ENCODE results near the gene SLC6A13. TPM values are rescaled to one million over a fixed set of nuclear protein-coding genes. Genes with fewer than 3 reads are reported as not detected.

Gene SLC6A13
- total and polyA plus RNA-seq, 2 donors (not counting 3 experiments of a cell fraction or from before 2014, with no cell fraction given), result 0.14 TPM; not detected in 1

DNA sequence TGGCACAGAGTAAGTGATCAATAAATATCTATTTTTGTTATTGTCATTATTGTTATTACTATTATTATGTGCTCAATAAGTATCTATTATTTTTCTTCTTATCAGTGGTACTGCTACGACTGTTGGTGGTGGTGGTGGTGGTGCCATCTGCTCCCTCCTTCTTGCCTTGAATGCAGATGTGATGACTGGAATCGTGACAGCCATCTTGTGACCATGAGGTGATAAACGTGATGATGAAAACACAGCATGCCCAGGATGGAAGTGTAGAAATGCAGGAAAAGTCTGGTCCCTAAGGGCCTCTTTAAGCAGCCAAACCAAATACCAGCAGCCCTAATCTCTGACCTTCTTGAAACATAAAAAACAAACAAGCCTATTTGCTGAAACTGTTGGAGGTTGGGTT is 71.1 kb downstream of the SLC6A13 start:
- Histone ChIP-seq H3K79me2 (ENCODE audit: control insufficient read depth, insufficient read depth, low read length) (no peaks in the 10 kb centered on the region), H3K27ac (ENCODE audit: insufficient read depth, low read depth, low read length) (no peak overlapping the region), H3K4me1 (ENCODE audit: control insufficient read depth, extremely low read depth, insufficient read depth, low read length) (peaks cover 2% of the 10 kb centered on the region), H3K4me2 (ENCODE audit: insufficient read depth, low read length) (no peak overlapping the region), H3K36me3 (ENCODE audit: control insufficient read depth in 2 of 2, extremely low read depth in 1 of 2, insufficient read depth in 2 of 2, low read length in 2 of 2) (no peaks in the 10 kb centered on the region), H3K4me3 (replicated peaks in 1 of 3; ENCODE audit: insufficient read depth in 1 of 3, low read depth in 1 of 3, low read length in 3 of 3) (no peak overlapping the region), H3K9me3 (replicated peaks; ENCODE audit: control insufficient read depth, insufficient read depth, low read length) (no peaks in the 10 kb centered on the region), H4K20me1 (replicated peaks; ENCODE audit: control insufficient read depth, extremely low read depth, insufficient read depth, low read length) (no peaks in the 10 kb centered on the region), H2AFZ (ENCODE audit: low read depth, low read length) (no peak overlapping the region), H3K9me1 (replicated peaks; ENCODE audit: control insufficient read depth, extremely low read depth, insufficient read depth, low read length) (no peaks in the 10 kb centered on the region), H3K27me3 (ENCODE audit: control insufficient read depth in 2 of 2, insufficient read depth in 2 of 2, low read length in 2 of 2) (no peaks in the 10 kb centered on the region), H3K9ac (replicated peaks; ENCODE audit: extremely low read depth, insufficient read depth, low read length) (no peak overlapping the region)
- BruUV-seq (replicated peaks), result no TSS peak
- intact Hi-C loops (cut with micrococcal nuclease) (no loop called here), dilution Hi-C loops (cut with MboI; ENCODE audit: extremely low pct_ligation_motif_present, low sequenced_read_pairs) (no loop called here)
- ChIA-PET CTCF (no interaction called here), POLR2A (no interaction called here)
- no peak for TF ChIP-seq GATA2 (IDR thresholded peaks at IDR 0.05; ENCODE audit: insufficient read depth, insufficient read length, low read depth, low read length)
- TF ChIP-seq EZH2 (IDR thresholded peaks at IDR 0.05; ENCODE audit: borderline replicate concordance, low read depth, low read length, severe bottlenecking), result no peak
- TF ChIP-seq JUN (IDR thresholded peaks at IDR 0.05; ENCODE audit: borderline replicate concordance, insufficient read depth, insufficient read length, low read depth), result no peak
- no peak for TF ChIP-seq POLR2A (IDR thresholded peaks at IDR 0.05; ENCODE audit: low read depth, low read length)
- DNase-seq (ENCODE audit: low read depth, low spot score) (no peak), FAIRE-seq (no peak)

DNA sequence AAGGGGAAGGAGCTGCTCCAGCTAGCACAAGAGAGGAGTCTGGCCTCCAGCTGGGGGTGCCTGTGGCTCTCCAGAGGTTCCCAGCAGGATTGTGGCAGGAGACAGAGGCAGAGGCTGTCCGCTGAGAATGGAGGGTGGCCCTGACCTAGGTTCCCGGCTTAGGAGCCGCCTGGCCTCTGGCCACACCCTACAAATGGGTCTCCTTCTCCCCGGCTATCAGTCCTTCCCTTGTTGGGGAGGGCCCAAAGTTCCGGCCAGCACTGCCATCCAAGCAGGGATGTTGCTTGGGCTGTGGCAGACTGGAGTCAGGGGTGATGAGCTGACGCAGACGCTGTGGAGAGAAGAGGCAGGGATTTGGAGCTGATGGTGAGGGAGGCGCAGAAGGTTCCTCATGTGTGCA is 71.8 kb downstream of the SLC6A13 start:
- CTCF ChIA-PET, result interaction anchor here (0.7 kb wide), 1 partner anchor 13 kb away, joined by 3 read pairs; no protein-coding TSS in a partner anchor
- no TSS peak for BruUV-seq (replicated peaks)
- no peak overlapping the region for H3K4me3 ChIP-seq (replicated peaks in 1 of 3; ENCODE audit: insufficient read depth in 1 of 3, low read depth in 1 of 3, low read length in 3 of 3)
- H3K36me3 ChIP-seq (ENCODE audit: control insufficient read depth in 2 of 2, extremely low read depth in 1 of 2, insufficient read depth in 2 of 2, low read length in 2 of 2), result no peaks in the 10 kb centered on the region
- no peak overlapping the region for H3K4me2 ChIP-seq (ENCODE audit: insufficient read depth, low read length)
- H3K4me1 ChIP-seq (ENCODE audit: control insufficient read depth, extremely low read depth, insufficient read depth, low read length), result peaks cover 2% of the 10 kb centered on the region
- no peaks in the 10 kb centered on the region for H3K9me1 ChIP-seq (replicated peaks; ENCODE audit: control insufficient read depth, extremely low read depth, insufficient read depth, low read length)
- no peaks in the 10 kb centered on the region for H3K79me2 ChIP-seq (ENCODE audit: control insufficient read depth, insufficient read depth, low read length)
- dilution Hi-C loops (cut with MboI; ENCODE audit: extremely low pct_ligation_motif_present, low sequenced_read_pairs) (no loop called here), intact Hi-C loops (cut with micrococcal nuclease) (no loop called here)
- TF ChIP-seq EZH2 (IDR thresholded peaks at IDR 0.05; ENCODE audit: borderline replicate concordance, low read depth, low read length, severe bottlenecking) (no peak), FOS (IDR thresholded peaks at IDR 0.05; ENCODE audit: borderline replicate concordance, insufficient read depth, low read length) (no peak), JUN (IDR thresholded peaks at IDR 0.05; ENCODE audit: borderline replicate concordance, insufficient read depth, insufficient read length, low read depth) (no peak), POLR2A (IDR thresholded peaks at IDR 0.05; ENCODE audit: low read depth, low read length) (no peak), POLR2AphosphoS5 (IDR thresholded peaks at IDR 0.05; ENCODE audit: insufficient read depth, low read depth, low read length) (no peak), GATA2 (IDR thresholded peaks at IDR 0.05; ENCODE audit: insufficient read depth, insufficient read length, low read depth, low read length) (no peak), MYC (IDR thresholded peaks at IDR 0.05; ENCODE audit: low read depth, low read length) (no peak)
- TF ChIP-seq, protein P1, sequence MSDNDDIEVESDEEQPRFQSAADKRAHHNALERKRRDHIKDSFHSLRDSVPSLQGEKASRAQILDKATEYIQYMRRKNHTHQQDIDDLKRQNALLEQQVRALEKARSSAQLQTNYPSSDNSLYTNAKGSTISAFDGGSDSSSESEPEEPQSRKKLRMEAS (IDR thresholded peaks at IDR 0.05; ENCODE audit: insufficient read depth, insufficient read length), result no peak
- TF ChIP-seq, protein P2, sequence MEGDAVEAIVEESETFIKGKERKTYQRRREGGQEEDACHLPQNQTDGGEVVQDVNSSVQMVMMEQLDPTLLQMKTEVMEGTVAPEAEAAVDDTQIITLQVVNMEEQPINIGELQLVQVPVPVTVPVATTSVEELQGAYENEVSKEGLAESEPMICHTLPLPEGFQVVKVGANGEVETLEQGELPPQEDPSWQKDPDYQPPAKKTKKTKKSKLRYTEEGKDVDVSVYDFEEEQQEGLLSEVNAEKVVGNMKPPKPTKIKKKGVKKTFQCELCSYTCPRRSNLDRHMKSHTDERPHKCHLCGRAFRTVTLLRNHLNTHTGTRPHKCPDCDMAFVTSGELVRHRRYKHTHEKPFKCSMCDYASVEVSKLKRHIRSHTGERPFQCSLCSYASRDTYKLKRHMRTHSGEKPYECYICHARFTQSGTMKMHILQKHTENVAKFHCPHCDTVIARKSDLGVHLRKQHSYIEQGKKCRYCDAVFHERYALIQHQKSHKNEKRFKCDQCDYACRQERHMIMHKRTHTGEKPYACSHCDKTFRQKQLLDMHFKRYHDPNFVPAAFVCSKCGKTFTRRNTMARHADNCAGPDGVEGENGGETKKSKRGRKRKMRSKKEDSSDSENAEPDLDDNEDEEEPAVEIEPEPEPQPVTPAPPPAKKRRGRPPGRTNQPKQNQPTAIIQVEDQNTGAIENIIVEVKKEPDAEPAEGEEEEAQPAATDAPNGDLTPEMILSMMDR (IDR thresholded peaks at IDR 0.05; ENCODE audit: extremely low read depth in 1 of 2, insufficient read depth in 1 of 2, low read depth in 1 of 2, low read length in 2 of 2), result no peak
- no peaks in the 10 kb centered on the region for H4K20me1 ChIP-seq (replicated peaks; ENCODE audit: control insufficient read depth, extremely low read depth, insufficient read depth, low read length)
- H2AFZ ChIP-seq (ENCODE audit: low read depth, low read length), result no peak overlapping the region
- POLR2A ChIA-PET, result no interaction called here
- H3K27me3 ChIP-seq (ENCODE audit: control insufficient read depth in 2 of 2, insufficient read depth in 2 of 2, low read length in 2 of 2), result no peaks in the 10 kb centered on the region
- H3K9ac ChIP-seq (replicated peaks; ENCODE audit: extremely low read depth, insufficient read depth, low read length), result no peak overlapping the region
- FAIRE-seq (no peak), DNase-seq (ENCODE audit: low read depth, low spot score) (no peak)
- no peak overlapping the region for H3K27ac ChIP-seq (ENCODE audit: insufficient read depth, low read depth, low read length)
- no peaks in the 10 kb centered on the region for H3K9me3 ChIP-seq (replicated peaks; ENCODE audit: control insufficient read depth, insufficient read depth, low read length)

Data from endothelial cell of umbilical vein (primary cell).